Measurements from ENCODE around the gene HERPUD1.
A peak's percentile ranks its signal among the peaks of the same experiment; 100 is the strongest.
"Not testable (repeated sequence)": the region's sequence is repeated elsewhere in the genome, so short reads cannot be mapped to it uniquely, and the experiment has no call there.

The HERPUD1 gene

DNA sequence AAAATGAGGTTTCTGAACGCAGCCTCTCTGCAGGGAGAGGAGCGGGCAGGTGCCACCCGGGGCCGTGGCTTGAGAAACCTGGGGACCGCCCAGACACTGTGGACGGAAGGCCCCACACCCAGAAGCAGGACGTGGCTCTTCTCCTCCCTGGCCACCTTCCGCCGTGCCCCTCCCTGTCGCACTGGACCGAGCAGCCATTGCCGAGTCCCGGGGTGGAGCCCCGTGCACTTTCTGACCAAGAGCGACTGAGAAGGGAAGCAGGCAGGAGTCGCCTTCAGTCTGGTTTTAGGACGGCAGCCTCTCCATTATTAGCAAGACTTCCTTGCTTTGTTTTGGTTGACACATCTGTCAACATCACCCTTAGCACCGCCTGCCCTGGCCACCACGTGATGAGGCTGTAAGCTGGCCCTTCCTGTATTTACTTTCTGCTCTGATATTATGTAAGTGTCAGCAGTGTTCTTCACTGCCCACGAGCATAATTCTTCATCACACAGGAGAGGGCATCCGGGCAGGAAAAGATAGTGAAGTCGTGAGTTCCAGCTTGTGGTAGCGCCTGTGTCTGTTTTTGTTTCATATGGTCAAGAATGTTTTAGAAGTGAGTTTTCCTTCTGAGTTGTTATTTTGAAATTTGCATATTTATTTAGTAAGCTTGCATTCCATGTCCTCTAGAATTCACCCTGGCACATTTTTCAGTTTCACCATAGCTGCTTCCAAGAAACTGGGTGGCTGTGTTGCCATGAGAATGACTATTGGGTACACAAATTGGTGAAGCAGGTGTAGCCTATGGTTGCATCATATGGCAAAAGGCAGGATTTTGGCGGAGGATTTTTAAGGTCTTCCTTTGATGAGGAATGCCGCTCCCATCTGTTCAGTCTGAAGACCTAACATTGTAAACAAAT is 1.0 kb downstream of the HERPUD1 start:
- H3F3A ChIP-seq (ENCODE audit: insufficient read depth): peaks cover 69% of the 10 kb centered on the region
- H4K20me1 ChIP-seq (ENCODE audit: low read depth, low read length): peaks cover 40% of the 10 kb centered on the region
- H3K79me2 ChIP-seq (ENCODE audit: insufficient read depth, low read length): peaks cover 59% of the 10 kb centered on the region

DNA sequence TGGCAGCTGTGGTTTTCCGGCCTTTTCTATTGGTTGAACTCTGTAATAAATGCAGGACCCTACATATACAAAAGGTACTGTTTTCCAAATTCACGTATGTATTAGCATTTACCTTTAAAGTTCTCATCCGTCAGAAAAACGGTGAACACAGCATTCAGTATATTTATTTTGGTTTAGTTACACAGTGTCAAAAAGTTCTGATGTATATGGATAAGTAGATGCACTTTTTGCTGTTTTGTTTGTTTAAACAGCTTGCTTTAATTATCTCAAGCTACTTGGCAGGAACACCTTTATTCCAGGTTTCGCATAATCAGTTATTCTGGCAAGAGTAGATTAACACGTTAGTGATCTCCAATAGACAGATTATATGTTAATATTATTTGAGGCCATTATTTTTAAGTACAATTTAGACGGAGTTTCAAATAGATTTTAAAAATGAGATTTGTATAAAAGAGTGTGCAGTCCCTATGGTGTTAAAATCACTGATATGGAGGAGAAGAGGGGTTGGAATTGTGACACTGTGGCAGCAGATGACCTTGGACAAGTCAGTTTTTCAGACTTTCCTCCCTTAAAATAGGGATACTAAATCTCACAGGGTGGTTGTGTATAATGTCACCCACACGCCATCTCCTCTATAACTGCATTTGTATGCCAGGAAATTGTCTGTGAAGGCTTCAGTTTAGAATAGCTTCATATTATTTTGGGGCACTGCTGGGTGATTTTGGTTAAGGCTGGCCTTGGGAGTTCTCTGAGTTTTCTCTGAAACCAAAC is 2.1 kb downstream of the HERPUD1 start:
- peak overlapping the region; percentile 90 for H3K4me3 ChIP-seq (ENCODE audit: insufficient read depth, low read length, poor library complexity, severe bottlenecking)
- no peak for TF ChIP-seq EZH2phosphoT487 (conservative IDR thresholded peaks at IDR 0.05; ENCODE audit: low read length)
- TF ChIP-seq, protein P1, sequence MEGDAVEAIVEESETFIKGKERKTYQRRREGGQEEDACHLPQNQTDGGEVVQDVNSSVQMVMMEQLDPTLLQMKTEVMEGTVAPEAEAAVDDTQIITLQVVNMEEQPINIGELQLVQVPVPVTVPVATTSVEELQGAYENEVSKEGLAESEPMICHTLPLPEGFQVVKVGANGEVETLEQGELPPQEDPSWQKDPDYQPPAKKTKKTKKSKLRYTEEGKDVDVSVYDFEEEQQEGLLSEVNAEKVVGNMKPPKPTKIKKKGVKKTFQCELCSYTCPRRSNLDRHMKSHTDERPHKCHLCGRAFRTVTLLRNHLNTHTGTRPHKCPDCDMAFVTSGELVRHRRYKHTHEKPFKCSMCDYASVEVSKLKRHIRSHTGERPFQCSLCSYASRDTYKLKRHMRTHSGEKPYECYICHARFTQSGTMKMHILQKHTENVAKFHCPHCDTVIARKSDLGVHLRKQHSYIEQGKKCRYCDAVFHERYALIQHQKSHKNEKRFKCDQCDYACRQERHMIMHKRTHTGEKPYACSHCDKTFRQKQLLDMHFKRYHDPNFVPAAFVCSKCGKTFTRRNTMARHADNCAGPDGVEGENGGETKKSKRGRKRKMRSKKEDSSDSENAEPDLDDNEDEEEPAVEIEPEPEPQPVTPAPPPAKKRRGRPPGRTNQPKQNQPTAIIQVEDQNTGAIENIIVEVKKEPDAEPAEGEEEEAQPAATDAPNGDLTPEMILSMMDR (IDR thresholded peaks at IDR 0.05; ENCODE audit: insufficient read depth, low read length, poor library complexity, severe bottlenecking): no peak
- H3K27me3 ChIP-seq (ENCODE audit: low read length): no peaks in the 10 kb centered on the region
- no peaks in the 10 kb centered on the region for H3K9me3 ChIP-seq (ENCODE audit: insufficient read depth, low read length)
- peaks cover 66% of the 10 kb centered on the region for H3K79me2 ChIP-seq (ENCODE audit: insufficient read depth, low read length)
- no peaks in the 10 kb centered on the region for H3K9me2 ChIP-seq (replicated peaks; ENCODE audit: insufficient read depth, low read length)
- peak overlapping the region; percentile 98 for H3K4me2 ChIP-seq (ENCODE audit: low read depth, low read length, poor library complexity, severe bottlenecking)
- peaks cover 71% of the 10 kb centered on the region for H3F3A ChIP-seq (ENCODE audit: insufficient read depth)
- peaks cover 49% of the 10 kb centered on the region for H3K36me3 ChIP-seq (ENCODE audit: low read length)
- peak overlapping the region; percentile 96 for H3K27ac ChIP-seq (ENCODE audit: low read depth, low read length)
- H4K20me1 ChIP-seq (ENCODE audit: low read depth, low read length): peaks cover 40% of the 10 kb centered on the region
- peak overlapping the region; percentile 96 for H3K9ac ChIP-seq (ENCODE audit: low read length)
- H2AFZ ChIP-seq (ENCODE audit: low read depth, low read length, severe bottlenecking): no peak overlapping the region

More for the DNA sequence above, 1.0 kb downstream of the HERPUD1 start:
- H3K9me2 ChIP-seq (replicated peaks; ENCODE audit: insufficient read depth, low read length): no peaks in the 10 kb centered on the region
- H3K4me2 ChIP-seq (ENCODE audit: low read depth, low read length, poor library complexity, severe bottlenecking): peak overlapping the region; percentile 98
- H3K9ac ChIP-seq (ENCODE audit: low read length): peak overlapping the region; percentile 96
- no peak overlapping the region for H2AFZ ChIP-seq (ENCODE audit: low read depth, low read length, severe bottlenecking)
- H3K27me3 ChIP-seq (ENCODE audit: low read length): no peaks in the 10 kb centered on the region
- H3K9me3 ChIP-seq (ENCODE audit: insufficient read depth, low read length): no peaks in the 10 kb centered on the region
- no peak for TF ChIP-seq EZH2phosphoT487 (conservative IDR thresholded peaks at IDR 0.05; ENCODE audit: low read length)
- TF ChIP-seq, protein P1 (IDR thresholded peaks at IDR 0.05; ENCODE audit: insufficient read depth, low read length, poor library complexity, severe bottlenecking): no peak
- H3K27ac ChIP-seq (ENCODE audit: low read depth, low read length): peak overlapping the region; percentile 96
- peak overlapping the region; percentile 90 for H3K4me3 ChIP-seq (ENCODE audit: insufficient read depth, low read length, poor library complexity, severe bottlenecking)
- peaks cover 46% of the 10 kb centered on the region for H3K36me3 ChIP-seq (ENCODE audit: low read length)

DNA sequence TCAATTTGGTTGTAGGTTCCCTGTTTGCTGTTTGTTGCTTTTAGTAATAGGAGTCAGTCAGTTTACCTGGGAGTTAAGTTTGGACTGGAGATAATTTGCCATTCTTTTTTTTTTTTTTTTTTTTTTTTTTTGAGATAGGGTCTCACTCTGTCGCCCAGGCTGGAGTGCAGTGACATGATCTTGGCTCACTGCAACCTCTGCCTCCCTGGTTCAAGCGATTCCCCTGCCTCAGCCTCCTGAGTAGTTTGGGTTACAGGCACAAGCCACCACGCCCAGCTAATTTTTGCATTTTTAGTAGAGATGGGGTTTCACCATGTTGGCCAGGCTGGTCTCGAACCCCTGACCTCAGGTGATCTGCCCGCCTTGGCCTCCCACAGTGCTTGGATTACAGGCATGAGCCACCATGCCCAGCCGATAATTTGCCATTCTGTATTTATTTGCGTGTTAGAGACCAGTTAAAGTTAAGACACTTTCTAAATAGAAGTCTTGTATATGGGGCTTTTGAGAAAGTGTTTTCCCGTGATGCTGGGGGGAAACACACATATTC is 2.7 kb downstream of the HERPUD1 start:
- H2AFZ ChIP-seq (ENCODE audit: low read depth, low read length, severe bottlenecking); H3K9me3 ChIP-seq (ENCODE audit: insufficient read depth, low read length); H3K27me3 ChIP-seq (ENCODE audit: low read length); H3K9me2 ChIP-seq (replicated peaks; ENCODE audit: insufficient read depth, low read length): not testable (repeated sequence)
- Histone ChIP-seq H4K20me1 (ENCODE audit: low read depth, low read length) (peaks cover 40% of the 10 kb centered on the region), H3K79me2 (ENCODE audit: insufficient read depth, low read length) (peaks cover 70% of the 10 kb centered on the region), H3K4me2 (ENCODE audit: low read depth, low read length, poor library complexity, severe bottlenecking) (peak overlapping the region; percentile 98), H3K4me3 (ENCODE audit: insufficient read depth, low read length, poor library complexity, severe bottlenecking) (peak overlapping the region; percentile 90), H3K27ac (ENCODE audit: low read depth, low read length) (peak overlapping the region; percentile 96), H3F3A (ENCODE audit: insufficient read depth) (peaks cover 72% of the 10 kb centered on the region), H3K36me3 (ENCODE audit: low read length) (peaks cover 55% of the 10 kb centered on the region), H3K9ac (ENCODE audit: low read length) (peak overlapping the region; percentile 96)
